Endometrial microvascular endothelial cells (primary cell): Measurements from ENCODE around the gene CDK6. TPM values are rescaled to one million over a fixed set of nuclear protein-coding genes. Genes with fewer than 3 reads are reported as not detected.
"Not testable (repeated sequence)": the region's sequence is repeated elsewhere in the genome, so short reads cannot be mapped to it uniquely, and the experiment has no call there.

Source experiments
- in situ Hi-C: cut with HindIII; loops from 2 replicates; pipeline ENCODE4 v1.10.0; 2017; ENCODE audit warnings: low sequenced_read_pairs, low pct_unique_long_range_greater_than_20kb; ENCODE audit errors: inconsistent ontology term
- total RNA-seq: library from RNA; depleted of rRNA; stranded (reverse); fragments of >200 nt; gene quantifications from one replicate; pipeline ENCODE4 v1.2.3, GENCODE V29; 2015; ENCODE audit errors: inconsistent ontology term

The CDK6 gene
- total RNA-seq, 1 donor from 2014 or later: 24.1 TPM

GRCh38 chr7:92777993-92778392 is 58.4 kb downstream of the CDK6 start:
- in situ Hi-C loops: no loop called here

GRCh38 chr7:92773808-92774207 is 62.6 kb downstream of the CDK6 start:
- in situ Hi-C loops: no loop called here

- in situ Hi-C loops: no loop called here
Measured at GRCh38 chr7:92769844-92770243, 66.5 kb downstream of the CDK6 start.

DNA sequence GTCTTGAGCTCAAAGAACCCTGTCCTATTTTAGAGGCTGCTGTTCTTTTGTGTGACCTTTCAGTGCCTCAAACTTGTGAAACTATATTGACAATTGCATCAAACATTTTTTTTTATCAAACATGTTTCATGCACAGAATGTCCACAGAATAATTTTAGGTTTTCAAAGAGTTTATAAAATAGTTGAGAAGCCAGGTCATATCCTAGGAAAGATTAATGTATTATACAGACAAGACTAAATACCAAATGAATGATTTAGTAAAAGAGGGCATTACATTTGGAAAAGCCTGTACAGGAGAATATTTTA is 67.0 kb downstream of the CDK6 start:
- in situ Hi-C loops: no loop called here

GRCh38 chr7:92768501-92769393 is 67.6 kb downstream of the CDK6 start:
- in situ Hi-C loops: no loop called here

DNA sequence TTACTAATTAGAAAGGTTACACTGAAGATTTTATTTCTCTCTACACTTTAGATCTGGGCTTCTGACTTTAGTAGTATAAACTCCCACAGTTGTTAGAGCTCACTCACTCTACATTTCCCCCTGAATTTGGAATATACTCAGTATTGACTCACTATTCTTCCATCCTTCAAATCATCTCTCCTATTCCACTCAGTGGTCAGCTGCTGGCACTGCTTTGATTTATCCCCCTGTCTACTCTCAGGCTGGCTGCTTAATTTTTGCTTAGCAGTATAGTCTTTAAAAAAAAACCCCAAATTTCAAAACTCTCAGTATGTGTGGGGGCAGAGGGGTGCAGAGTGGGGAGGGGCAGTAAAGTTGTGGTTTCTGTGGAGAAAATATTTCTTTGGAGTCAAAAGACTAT is 68.9 kb downstream of the CDK6 start:
- in situ Hi-C loops: no loop called here

DNA sequence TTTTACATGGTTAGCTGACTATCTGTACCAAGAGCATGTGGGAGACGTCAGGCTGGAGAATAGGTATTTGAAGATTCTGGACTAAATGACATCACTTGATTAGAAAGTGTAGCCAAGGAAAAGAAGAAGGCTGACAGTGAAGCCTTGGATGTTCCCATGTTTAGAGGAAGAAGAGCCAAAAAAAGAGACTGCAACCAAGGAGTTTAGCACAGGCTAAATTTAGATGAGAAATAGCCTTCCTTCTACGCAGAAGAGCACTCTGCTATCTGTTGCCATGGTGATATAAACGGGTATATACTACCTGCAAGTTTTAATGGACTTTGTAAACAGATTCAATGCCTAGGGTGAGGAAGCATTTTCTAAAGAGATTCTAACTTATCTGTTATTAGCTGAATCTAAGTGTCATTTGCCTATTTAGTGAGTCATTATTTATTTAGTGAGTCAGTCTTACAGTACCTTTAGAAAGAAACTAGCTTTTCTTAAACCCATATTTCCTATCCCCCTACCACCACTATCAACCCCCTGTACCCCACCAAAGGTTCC is 69.8 kb downstream of the CDK6 start:
- in situ Hi-C loops: no loop called here

- in situ Hi-C loops: no loop called here
Measured at GRCh38 chr7:92765725-92766124, 70.6 kb downstream of the CDK6 start.

- in situ Hi-C loops: no loop called here
Measured at GRCh38 chr7:92763636-92764423, 72.5 kb downstream of the CDK6 start.

DNA sequence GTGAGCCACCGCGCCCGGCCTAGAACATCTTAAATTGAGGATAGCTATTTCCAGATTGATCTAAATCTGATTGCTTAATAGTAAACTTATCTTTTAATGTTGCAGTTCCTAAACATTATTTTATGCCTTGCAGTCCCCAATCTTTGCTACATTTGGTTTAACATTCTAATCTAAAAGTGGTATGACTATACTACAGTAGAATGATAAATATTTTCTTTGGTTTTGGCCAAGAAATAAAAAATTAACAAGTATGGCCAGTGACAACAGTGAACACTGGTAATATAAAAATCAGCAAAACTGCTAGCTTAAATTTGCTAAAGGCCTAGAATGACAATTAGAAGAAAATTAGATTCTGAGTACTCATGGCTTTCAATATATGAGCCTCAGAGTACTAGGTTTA is 73.5 kb downstream of the CDK6 start:
- in situ Hi-C loops: no loop called here

DNA sequence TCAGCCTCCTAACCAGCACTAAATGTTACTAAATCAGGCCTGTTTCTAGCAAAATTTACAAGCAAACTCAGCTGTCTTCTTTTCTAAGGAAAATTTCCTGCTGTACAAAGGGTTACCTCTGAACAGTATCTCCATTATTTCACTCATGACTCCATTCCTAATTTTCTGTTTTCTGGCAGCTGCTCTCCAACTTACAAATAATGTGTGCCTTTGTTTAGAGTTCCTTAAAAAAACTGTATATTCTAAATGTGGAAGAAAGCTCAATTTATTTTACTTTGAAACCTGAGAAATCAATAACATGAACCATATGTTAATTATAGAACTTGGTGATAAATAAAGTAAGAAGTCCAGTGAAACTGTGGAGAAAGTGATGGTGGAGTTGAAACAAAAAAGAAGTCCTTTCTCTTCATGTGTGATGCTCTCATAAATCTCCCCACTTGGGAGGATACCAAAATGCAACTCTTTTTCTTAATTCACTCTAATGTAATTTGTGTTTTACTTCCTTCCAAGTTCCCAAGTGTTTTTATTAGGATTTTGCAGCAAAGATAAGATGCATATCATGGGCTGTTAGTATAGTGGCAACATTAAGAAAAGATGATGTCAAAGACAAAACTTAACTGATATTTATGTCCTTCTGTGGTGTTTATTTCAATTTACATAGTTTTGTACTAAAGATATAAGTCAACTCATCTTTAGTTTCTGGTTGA is 74.8 kb downstream of the CDK6 start:
- in situ Hi-C loops: no loop called here

DNA sequence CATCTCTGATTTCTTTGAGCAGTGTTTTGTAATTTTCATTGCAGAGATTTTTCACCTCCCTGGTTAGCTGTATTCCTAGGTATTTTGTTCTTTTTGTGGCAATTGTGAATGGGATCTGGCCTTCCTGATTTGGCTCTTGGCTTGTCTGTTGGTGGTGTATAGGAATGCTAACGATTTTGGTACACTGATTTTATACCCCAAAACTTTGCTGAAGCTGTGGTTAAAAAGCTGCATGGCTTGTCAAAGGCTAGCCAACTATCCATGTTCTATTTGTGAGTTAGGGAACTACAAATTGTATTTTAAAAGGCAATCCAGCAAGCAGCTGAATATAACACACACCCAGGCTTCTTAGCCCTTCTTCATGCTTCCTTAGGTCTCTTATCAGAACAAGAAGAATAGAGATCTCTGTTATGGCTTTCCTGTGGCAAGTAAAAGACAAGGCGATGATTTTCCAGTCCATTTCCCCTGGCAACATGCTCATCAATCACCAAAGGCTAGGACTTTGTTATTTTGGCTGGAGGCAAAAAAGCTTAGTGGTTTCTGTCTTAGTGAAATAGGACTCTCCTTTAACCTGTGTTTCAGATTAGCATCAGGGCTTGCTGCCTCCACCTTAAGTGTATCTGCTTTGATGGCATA is 77.5 kb downstream of the CDK6 start:
- in situ Hi-C loops: no loop called here

GRCh38 chr7:92757311-92757910 is 79.0 kb downstream of the CDK6 start:
- in situ Hi-C loops: not testable (repeated sequence)

DNA sequence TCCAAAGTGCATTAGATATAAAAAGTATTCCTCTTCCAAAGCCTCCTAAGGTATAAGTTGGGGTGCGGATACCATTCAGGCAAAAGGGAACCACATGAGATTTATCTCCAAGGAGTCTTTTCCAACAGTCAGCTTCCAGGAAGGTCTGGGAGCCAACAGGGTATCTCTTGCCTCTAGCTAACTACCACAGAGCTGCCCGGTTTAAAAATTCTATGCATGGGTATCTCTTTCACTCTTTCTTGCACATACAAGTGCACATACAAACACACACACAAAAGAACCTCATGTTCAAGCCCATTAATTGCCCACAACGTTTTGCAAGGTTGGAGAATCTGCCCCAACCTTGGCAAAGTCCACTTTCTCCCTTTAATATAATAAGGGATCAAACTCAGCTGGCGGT is 80.7 kb downstream of the CDK6 start:
- in situ Hi-C loops: no loop called here

- in situ Hi-C loops: no loop called here
Measured at GRCh38 chr7:92754919-92755581, 81.3 kb downstream of the CDK6 start.

- in situ Hi-C loops: no loop called here
Measured at GRCh38 chr7:92753614-92754013, 82.8 kb downstream of the CDK6 start.

GRCh38 chr7:92751902-92752901 is 84.2 kb downstream of the CDK6 start:
- in situ Hi-C loops: no loop called here
